Measurements from ENCODE around the gene ZBTB5. TPM values are rescaled to one million over a fixed set of nuclear protein-coding genes. Genes with fewer than 3 reads are reported as not detected.

The ZBTB5 gene
- total RNA-seq, 1 experiment from 2014 or later, result 8.8 TPM

- 0 out of 2 replicates have a peak, but pooled peaks cover 1% of the 10 kb centered on the region for H3K79me2 ChIP-seq (ENCODE audit: low read depth)
- no peaks in the 10 kb centered on the region for H3K9me3 ChIP-seq (ENCODE audit: insufficient read depth, low read depth)
- H3K4me2 ChIP-seq, result no peak overlapping the region
- H2AFZ ChIP-seq, result no peak overlapping the region
- no peak overlapping the region for H3K27ac ChIP-seq
- intact Hi-C loops (cut with micrococcal nuclease; ENCODE audit: unreplicated experiment), result no loop called here
- H3K9me2 ChIP-seq (ENCODE audit: insufficient read depth), result no peaks in the 10 kb centered on the region
- DNase-seq, result no peak
- ChIA-PET CTCF (no interaction called here), POLR2A (ENCODE audit: unreplicated experiment) (no interaction called here)
- TF ChIP-seq EZH2 (IDR thresholded peaks at IDR 0.05; ENCODE audit: low read depth) (no peak), CTCF (conservative IDR thresholded peaks at IDR 0.05) (no peak)
- no peaks in the 10 kb centered on the region for H3K4me1 ChIP-seq (replicated peaks; ENCODE audit: insufficient read depth)
- H3K27me3 ChIP-seq (ENCODE audit: insufficient read depth, low read depth), result no peaks in the 10 kb centered on the region
- no peaks in the 10 kb centered on the region for H3K36me3 ChIP-seq (ENCODE audit: low read depth)
- H3F3A ChIP-seq (ENCODE audit: insufficient read depth, low read depth), result no peaks in the 10 kb centered on the region
- no peak overlapping the region for H3K4me3 ChIP-seq
- 0 out of 2 replicates have a peak, but pooled peaks cover 3% of the 10 kb centered on the region for H4K20me1 ChIP-seq (ENCODE audit: insufficient read depth)
- no TSS peak for BruUV-seq (replicated peaks)
These were observed 31.3 kb downstream of the ZBTB5 start for GRCh38 chr9:37433867-37434371.

- no peak overlapping the region for H3K4me2 ChIP-seq
- H3K79me2 ChIP-seq (ENCODE audit: low read depth), result no peaks in the 10 kb centered on the region
- H3K9me2 ChIP-seq (ENCODE audit: insufficient read depth), result no peaks in the 10 kb centered on the region
- no peak for DNase-seq
- ChIA-PET POLR2A (ENCODE audit: unreplicated experiment) (interaction anchor here (0.7 kb wide), 1 partner anchor 1001 kb away, joined by 3 read pairs; no protein-coding TSS in a partner anchor), CTCF (no interaction called here)
- intact Hi-C loops (cut with micrococcal nuclease; ENCODE audit: unreplicated experiment), result no loop called here
- H3K9me3 ChIP-seq (ENCODE audit: insufficient read depth, low read depth), result no peaks in the 10 kb centered on the region
- no peak overlapping the region for H2AFZ ChIP-seq
- TF ChIP-seq EZH2 (IDR thresholded peaks at IDR 0.05; ENCODE audit: low read depth) (no peak), CTCF (conservative IDR thresholded peaks at IDR 0.05) (no peak)
- no peaks in the 10 kb centered on the region for H3K36me3 ChIP-seq (ENCODE audit: low read depth)
- H4K20me1 ChIP-seq (ENCODE audit: insufficient read depth), result 0 out of 2 replicates have a peak, but pooled peaks cover 3% of the 10 kb centered on the region
- no peak overlapping the region for H3K4me3 ChIP-seq
- no peaks in the 10 kb centered on the region for H3F3A ChIP-seq (ENCODE audit: insufficient read depth, low read depth)
- BruUV-seq (replicated peaks), result TSS peak; percentile 4
- H3K27ac ChIP-seq, result no peak overlapping the region
- no peaks in the 10 kb centered on the region for H3K4me1 ChIP-seq (replicated peaks; ENCODE audit: insufficient read depth)
- no peaks in the 10 kb centered on the region for H3K27me3 ChIP-seq (ENCODE audit: insufficient read depth, low read depth)
These were observed 33.2 kb downstream of the ZBTB5 start for GRCh38 chr9:37432020-37432419.

GRCh38 chr9:37430841-37431597, 34.2 kb downstream of the ZBTB5 start:
- CTCF ChIA-PET, result no interaction called here

More at GRCh38 chr9:37430841-37431597, 34.2 kb downstream of the ZBTB5 start:
- H3K9me3 ChIP-seq (ENCODE audit: insufficient read depth, low read depth), result no peaks in the 10 kb centered on the region
- H3F3A ChIP-seq (ENCODE audit: insufficient read depth, low read depth), result no peaks in the 10 kb centered on the region
- no peak overlapping the region for H3K4me3 ChIP-seq
- no peaks in the 10 kb centered on the region for H3K9me2 ChIP-seq (ENCODE audit: insufficient read depth)
- no peak for DNase-seq
- TF ChIP-seq CTCF (conservative IDR thresholded peaks at IDR 0.05) (no peak), EZH2 (IDR thresholded peaks at IDR 0.05; ENCODE audit: low read depth) (no peak)
- H3K4me2 ChIP-seq, result no peak overlapping the region
- no peaks in the 10 kb centered on the region for H3K36me3 ChIP-seq (ENCODE audit: low read depth)
- no peaks in the 10 kb centered on the region for H3K79me2 ChIP-seq (ENCODE audit: low read depth)
- intact Hi-C loops (cut with micrococcal nuclease; ENCODE audit: unreplicated experiment), result no loop called here
- no peaks in the 10 kb centered on the region for H3K27me3 ChIP-seq (ENCODE audit: insufficient read depth, low read depth)
- BruUV-seq (replicated peaks), result no TSS peak
- no peaks in the 10 kb centered on the region for H4K20me1 ChIP-seq (ENCODE audit: insufficient read depth)
- POLR2A ChIA-PET (ENCODE audit: unreplicated experiment), result no interaction called here
- H3K4me1 ChIP-seq (replicated peaks; ENCODE audit: insufficient read depth), result no peaks in the 10 kb centered on the region
- no peak overlapping the region for H2AFZ ChIP-seq
- H3K27ac ChIP-seq, result no peak overlapping the region

All from PC-9 (cell line).